ENCODE measurements around the gene OLFML2B.

The OLFML2B gene

DNA sequence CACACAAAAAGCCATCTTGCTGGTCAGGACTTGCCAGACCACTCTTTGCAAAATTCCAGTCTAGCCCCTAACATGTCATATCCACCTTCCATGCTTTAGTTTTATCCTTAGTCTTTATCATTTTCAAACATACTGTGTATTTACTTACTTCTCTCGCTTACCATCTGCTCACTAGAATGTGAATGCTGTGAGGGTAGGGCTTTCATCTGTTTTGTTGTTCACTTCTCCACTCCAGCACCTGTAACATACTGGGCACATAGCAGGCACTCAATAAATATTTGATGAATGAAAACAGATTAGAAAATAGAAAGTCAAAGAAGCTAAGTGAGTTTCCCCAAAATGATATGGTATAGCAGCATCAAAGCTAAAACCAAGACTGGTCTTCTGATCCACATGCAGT lies 79.9 kb downstream of the OLFML2B start:
- DNase-seq = no peak

DNA sequence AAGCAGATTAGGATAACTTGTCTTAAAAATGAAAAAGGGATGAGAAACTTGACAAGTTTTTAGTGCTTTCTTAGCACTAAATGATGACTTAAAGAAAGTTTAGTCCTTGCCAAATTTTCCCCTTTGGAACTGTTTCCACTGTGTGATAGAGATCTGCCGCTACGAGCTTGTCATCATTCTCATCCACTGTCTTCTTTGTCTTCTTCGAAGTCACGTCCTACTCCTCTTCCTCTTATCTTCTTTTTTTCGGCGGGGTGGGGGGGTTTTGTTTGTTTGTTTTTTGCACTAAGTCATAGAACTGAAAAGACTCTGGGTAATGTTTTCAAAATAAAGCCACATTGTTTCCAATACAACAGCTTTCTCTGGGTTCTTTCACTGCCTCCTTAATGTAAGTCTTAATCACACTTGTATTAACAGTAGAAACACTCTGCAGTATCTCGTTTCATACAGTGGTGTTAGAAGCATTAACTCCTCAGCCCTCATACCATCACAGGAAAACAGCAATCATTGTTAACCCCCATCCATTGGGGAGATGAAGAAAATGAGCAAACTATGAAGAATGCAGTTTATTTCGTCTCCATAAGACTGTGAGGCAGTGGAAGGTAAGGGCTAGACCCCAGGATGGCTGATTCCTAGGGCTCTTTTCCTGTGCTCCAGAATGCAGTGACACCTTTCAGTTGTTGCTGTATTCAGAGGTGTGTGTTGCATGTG lies 81.8 kb downstream of the OLFML2B start:
- DNase-seq = no peak

DNA sequence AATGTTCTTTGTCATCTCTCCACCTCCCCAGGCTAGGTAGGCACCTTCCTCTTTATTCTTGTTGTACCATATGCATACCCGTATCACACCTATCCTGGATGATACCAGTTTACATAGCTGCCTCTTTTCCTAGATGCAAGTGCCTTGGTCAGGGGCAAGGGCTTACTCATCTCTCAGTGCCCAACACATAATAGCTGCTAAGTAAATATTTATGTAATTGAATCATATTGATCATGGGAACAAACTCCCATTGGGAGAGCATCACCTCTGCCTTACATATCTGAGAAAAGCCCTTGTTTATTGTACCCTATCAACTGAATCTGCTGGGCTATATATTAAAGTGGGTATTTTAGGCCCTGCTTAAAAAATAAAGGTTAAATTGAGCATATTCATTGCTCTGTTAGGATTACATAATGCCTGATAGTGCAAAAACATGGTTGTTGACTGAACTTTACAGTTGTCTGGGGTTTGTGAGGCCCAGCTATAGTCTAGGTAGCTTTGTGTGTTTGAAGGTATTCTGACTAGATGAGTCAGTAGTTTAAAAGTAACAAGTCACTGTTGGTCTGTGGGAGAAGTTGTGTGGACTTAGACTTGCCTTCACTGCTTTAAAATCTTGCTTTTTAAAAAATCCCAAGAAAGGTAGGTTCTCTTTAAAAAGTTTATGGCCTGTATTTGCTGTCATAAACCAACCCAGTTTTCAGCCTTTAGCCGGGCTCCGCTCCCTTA lies 82.6 kb downstream of the OLFML2B start:
- DNase-seq = no peak

DNA sequence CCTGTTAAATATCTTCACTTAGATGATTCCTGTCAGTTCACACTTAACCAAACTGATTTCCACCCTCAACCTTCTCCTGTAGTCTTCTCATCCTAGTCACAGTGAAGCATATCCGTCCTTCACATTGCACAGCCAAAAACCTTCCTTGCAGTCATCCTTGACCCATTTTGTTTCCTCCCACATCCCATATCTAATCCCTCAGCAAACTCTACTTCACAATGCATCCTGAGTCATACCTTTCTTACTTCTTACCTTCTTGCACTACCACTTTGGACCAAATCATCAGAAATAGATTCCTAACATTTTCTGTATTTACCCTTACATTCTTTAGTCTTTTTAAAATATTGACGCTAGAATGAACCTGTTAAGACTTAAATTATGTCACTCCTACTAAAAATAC lies 86.9 kb downstream of the OLFML2B start:
- DNase-seq = no peak

DNA sequence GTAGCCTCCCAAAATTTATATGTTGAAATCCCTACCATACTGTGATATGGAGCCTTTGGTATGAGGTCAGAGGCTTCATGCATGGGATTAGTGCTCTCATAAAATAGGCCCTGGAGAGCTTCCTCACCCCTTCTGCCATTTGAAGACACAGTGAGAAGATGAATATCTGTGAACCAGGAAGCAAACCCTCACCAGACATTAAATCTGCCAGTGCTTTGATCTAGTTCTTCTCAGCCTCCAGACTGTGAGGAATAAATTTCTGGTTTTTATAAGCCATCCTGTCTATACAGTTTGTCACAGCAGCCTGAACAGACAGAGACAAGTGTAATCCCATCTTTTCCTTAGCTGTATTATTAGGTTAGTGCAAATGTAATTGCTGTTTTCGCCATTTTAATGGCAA lies 88.4 kb downstream of the OLFML2B start:
- no peak for DNase-seq

DNA sequence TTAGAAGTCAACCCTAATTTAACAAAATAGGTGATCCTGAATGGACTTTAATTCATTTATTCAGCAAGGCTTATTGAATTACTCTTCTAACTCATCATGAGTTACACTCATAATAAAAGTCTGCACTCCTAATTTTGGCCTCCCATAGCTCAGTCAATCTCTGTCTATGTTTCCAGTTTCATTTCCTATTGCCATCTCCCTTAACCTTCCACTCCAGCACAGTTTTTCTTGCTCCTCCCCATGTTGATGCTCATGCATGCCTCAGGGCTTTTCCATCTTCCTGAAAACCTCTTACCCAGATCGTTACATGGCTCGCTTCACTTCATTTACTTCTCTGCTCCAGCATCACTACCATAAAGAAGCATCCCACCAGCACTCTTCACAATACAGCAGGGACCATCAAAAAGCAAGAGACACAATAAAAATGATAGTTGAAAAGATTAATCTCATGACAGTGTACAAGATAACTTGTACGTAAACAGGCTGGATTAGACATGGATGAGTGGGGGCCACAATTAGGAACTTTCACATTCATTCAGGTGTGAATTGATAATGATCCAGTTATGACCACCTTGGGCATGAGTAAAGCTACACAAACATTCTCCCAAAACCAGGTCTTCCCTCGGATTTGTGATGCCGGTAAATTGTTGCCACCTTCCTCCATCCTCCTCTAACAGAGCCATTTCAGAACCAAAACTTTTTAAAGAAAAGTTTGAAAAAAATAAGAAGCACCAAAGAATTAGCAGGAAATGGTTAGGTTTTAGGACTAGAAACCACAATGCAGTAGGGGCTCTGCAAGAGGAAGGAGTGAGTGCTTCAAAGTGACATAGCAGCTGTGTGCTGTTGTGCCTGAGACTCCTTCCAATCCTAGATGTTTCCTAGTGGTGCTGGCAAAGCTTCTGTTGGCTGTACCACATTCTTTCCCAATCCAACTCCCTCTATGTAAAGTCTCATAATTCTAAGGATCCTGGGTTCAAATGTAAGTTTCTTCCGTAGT lies 89.8 kb downstream of the OLFML2B start:
- DNase-seq = no peak

Data from stimulated activated CD4-positive, alpha-beta T cell treated with anti-CD3 and anti-CD28 coated beads, Interleukin-4, amount 100 ng/mL, for 4 hours (primary cell).